Endometrium (tissue), 2 donors: ENCODE data around the gene CPD.

Experiments used
- FAIRE-seq: peaks from 2 replicates; lab custom pipeline; 2012; peaks lifted over from hg19 to GRCh38; lab: Jason Lieb, UNC
- donor health status: control.
- donor health status: control.

Gene CPD

DNA sequence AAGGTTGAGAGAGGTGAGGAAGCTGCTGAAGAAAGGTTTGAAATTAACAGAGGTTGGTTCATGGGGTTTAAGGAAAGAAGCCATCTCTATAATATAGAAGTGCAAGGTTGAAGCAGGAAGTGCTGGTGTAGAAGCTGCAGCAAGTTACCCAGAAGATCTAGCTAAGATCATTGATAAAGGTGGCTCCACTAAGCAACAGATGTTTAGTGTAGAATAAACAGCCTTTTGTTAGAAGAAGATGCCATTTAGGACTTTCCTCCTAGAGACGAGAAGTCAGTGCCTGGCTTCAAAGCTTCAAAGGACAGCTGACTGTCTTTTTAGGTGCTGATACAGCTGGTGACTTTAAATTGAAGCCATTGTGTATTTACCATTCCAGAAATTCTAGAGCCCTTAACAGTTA is 127.8 kb downstream of the CPD start:
- FAIRE-seq = no peak

DNA sequence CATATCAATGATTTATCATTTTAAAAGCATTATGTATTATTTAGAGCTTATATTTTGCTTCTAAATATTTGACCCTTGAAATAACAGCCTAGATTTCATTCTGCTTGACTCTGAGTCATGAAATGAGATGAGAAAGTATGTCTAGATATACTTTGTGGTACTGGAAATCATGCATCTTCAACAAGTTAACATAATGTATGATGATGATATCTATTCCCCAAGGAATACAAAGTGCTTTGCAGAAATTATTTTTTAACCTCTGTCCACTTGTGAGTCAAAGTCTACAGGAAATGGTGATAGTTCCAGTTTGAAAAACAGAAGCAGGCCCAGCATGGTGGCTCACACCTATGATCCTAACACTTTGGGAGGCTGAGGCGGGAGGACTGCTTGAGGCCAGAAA is 134.6 kb downstream of the CPD start:
- no peak for FAIRE-seq

- FAIRE-seq = no peak
These were observed 136.3 kb downstream of the CPD start for GRCh38 chr17:30514895-30515596.

- no peak for FAIRE-seq
These were observed 139.1 kb downstream of the CPD start for GRCh38 chr17:30517786-30518185.

DNA sequence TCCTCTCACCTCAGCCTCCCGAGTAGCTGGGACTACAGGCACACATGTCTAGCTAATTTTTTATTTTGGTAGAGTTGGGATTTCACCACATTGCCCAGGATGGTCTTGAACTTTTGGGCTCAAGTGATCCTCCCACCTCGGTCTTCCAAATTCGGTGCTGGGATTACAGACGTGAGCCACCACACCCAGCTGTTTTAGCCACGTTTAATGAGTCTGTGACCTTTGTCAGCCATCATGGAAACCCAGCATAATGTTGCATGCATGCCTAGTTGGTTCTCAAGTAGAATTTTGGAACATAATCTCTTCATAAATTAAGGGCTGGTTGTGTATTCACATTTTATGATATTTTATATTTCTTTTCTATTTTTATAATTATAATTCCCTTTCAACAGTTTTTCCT is 140.4 kb downstream of the CPD start:
- peak; percentile 72 for FAIRE-seq
